Amniotic stem cell (primary cell): ENCODE data around the gene LIN28B.
"Not testable (repeated sequence)": the region's sequence is repeated elsewhere in the genome, so short reads cannot be mapped to it uniquely, and the experiment has no call there.

ENCODE experiments used
- DNase-seq: peaks from one replicate; lab custom pipeline; 2025; lab: John Stamatoyannopoulos, UW

Gene LIN28B

GRCh38 chr6:104955927-104956730, 778 bp upstream of the LIN28B start:
- DNase-seq = no peak

- DNase-seq = no peak
These were observed 632 bp downstream of the LIN28B start for GRCh38 chr6:104957301-104958177.

GRCh38 chr6:104958178-104959025, 1.5 kb downstream of the LIN28B start:
- no peak for DNase-seq

- DNase-seq = no peak
These were observed 2.3 kb downstream of the LIN28B start for GRCh38 chr6:104959026-104959858.

GRCh38 chr6:104969108-104969507, 12.2 kb downstream of the LIN28B start:
- DNase-seq = no peak

- DNase-seq = no peak
These were observed 13.1 kb downstream of the LIN28B start for GRCh38 chr6:104969785-104970581.

- no peak for DNase-seq
These were observed 16.5 kb downstream of the LIN28B start for GRCh38 chr6:104973404-104973803.

- DNase-seq = no peak
These were observed 26.4 kb downstream of the LIN28B start for GRCh38 chr6:104983296-104983695.

GRCh38 chr6:104983776-104984175, 26.9 kb downstream of the LIN28B start:
- DNase-seq = no peak

GRCh38 chr6:104984831-104985230, 27.9 kb downstream of the LIN28B start:
- no peak for DNase-seq

GRCh38 chr6:104985875-104986274, 29.0 kb downstream of the LIN28B start:
- not testable (repeated sequence) for DNase-seq

- no peak for DNase-seq
These were observed 29.7 kb downstream of the LIN28B start for GRCh38 chr6:104986625-104987024.

- DNase-seq = no peak
These were observed 30.3 kb downstream of the LIN28B start for GRCh38 chr6:104987218-104987617.

GRCh38 chr6:104990085-104990484, 33.2 kb downstream of the LIN28B start:
- DNase-seq = no peak

- not testable (repeated sequence) for DNase-seq
These were observed 34.2 kb downstream of the LIN28B start for GRCh38 chr6:104991062-104991461.

GRCh38 chr6:104993576-104993975, 36.7 kb downstream of the LIN28B start:
- not testable (repeated sequence) for DNase-seq

GRCh38 chr6:104995989-104996617, 39.2 kb downstream of the LIN28B start:
- DNase-seq = peak; percentile 27

GRCh38 chr6:105001063-105001462, 44.2 kb downstream of the LIN28B start:
- DNase-seq = no peak

GRCh38 chr6:105001906-105002305, 45.0 kb downstream of the LIN28B start:
- no peak for DNase-seq

GRCh38 chr6:105005451-105005850, 48.5 kb downstream of the LIN28B start:
- no peak for DNase-seq
